T follicular helper cell (primary cell): ENCODE data around the gene LRRN3.

Experiments used
- DNase-seq: peaks from one replicate; pipeline ENCODE4 v3.0.0-alpha.2; 2020; ENCODE audit warnings: low read depth

LRRN3 gene

GRCh38 chr7:111107579-111107978, 16.7 kb downstream of the LRRN3 start:
- DNase-seq: no peak

GRCh38 chr7:111108000-111108399, 17.1 kb downstream of the LRRN3 start:
- DNase-seq: no peak

- DNase-seq: no peak
Measured at GRCh38 chr7:111108496-111108895, 17.6 kb downstream of the LRRN3 start.

GRCh38 chr7:111112439-111112838, 21.5 kb downstream of the LRRN3 start:
- DNase-seq: no peak

GRCh38 chr7:111113263-111114017, 22.5 kb downstream of the LRRN3 start:
- DNase-seq: no peak

- no peak for DNase-seq
Measured at GRCh38 chr7:111115966-111116365, 25.0 kb downstream of the LRRN3 start.

- DNase-seq: no peak
Measured at GRCh38 chr7:111126987-111127386, 36.1 kb downstream of the LRRN3 start.

- no peak for DNase-seq
Measured at GRCh38 chr7:111129435-111129834, 38.5 kb downstream of the LRRN3 start.

GRCh38 chr7:111132833-111133232, 41.9 kb downstream of the LRRN3 start:
- DNase-seq: no peak

GRCh38 chr7:111137296-111138192, 46.6 kb downstream of the LRRN3 start:
- no peak for DNase-seq

GRCh38 chr7:111138193-111138569, 47.3 kb downstream of the LRRN3 start:
- peak; percentile 14 for DNase-seq

GRCh38 chr7:111138586-111138985, 47.7 kb downstream of the LRRN3 start:
- DNase-seq: no peak

GRCh38 chr7:111140091-111140865, 49.4 kb downstream of the LRRN3 start:
- DNase-seq: no peak

- no peak for DNase-seq
Measured at GRCh38 chr7:111145472-111145871, 54.5 kb downstream of the LRRN3 start.

- DNase-seq: no peak
Measured at GRCh38 chr7:111146136-111146535, 55.2 kb downstream of the LRRN3 start.

- DNase-seq: no peak
Measured at GRCh38 chr7:111147708-111148533, 57.0 kb downstream of the LRRN3 start.

GRCh38 chr7:111150709-111151108, 59.8 kb downstream of the LRRN3 start:
- no peak for DNase-seq

- no peak for DNase-seq
Measured at GRCh38 chr7:111159426-111159825, 68.5 kb downstream of the LRRN3 start.

GRCh38 chr7:111160297-111160696, 69.4 kb downstream of the LRRN3 start:
- no peak for DNase-seq

GRCh38 chr7:111162692-111163091, 71.8 kb downstream of the LRRN3 start:
- no peak for DNase-seq

GRCh38 chr7:111164442-111164841, 73.5 kb downstream of the LRRN3 start:
- DNase-seq: no peak
